HuH-7 (cell line): ENCODE data around the gene INTU.
A peak's percentile ranks its signal among the peaks of the same experiment; 100 is the strongest.
"Not testable (repeated sequence)": the region's sequence is repeated elsewhere in the genome, so short reads cannot be mapped to it uniquely, and the experiment has no call there.

Experiments
- DNase-seq: peaks from one replicate; pipeline ENCODE4 v3.0.0; 2011; ENCODE audit warnings: low spot score

INTU gene

DNA sequence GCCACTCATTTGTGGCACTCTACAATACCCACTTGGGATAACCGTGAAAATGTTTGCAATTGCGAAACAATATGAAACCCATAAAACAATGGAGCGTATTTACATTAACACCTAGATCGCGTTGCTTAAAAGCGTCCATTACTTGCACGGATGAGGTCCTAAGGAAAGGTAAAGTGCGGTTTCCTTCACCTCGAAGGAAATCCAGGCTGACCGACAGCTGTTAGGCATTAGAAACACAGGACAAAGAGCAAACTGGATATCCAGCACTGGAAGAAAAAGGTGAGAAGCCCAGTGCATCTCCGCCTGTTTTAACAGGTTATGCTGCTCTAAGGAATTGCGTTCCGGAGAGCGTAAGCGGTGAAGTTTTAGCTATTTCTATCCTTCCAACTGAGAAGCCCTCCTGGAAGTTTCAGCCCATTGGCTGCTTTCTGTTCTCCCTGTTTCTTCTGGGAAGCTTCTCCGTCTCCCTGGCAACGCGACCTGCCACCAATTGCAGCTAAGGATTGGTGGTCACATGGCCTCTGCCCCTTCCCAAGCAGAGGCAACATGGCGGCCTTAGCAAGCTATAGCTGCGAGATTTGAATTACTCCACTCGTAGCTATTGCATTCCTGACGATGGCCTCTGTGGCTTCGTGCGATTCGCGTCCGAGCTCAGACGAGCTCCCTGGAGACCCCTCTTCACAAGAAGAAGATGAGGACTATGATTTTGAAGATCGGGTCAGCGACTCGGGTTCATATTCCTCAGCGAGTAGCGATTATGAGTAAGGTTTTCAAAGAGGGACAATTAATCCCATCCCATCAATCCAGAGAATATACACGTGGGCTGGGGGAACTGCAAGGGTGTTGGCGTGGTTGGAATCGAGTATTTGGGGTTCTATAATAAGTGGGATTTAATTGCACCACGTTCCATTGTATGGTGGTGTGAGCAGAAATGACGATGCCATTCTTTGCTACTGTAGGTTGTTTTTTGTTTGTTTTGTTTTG lies at the start of gene INTU:
TSS of gene INTU (plus strand) at position 538 of the 984 bp plus-strand sequence. CDS start at position 616, 78 bp downstream.
- peak; percentile 71 for DNase-seq

GRCh38 chr4:127586496-127586895 lies 46.3 kb upstream of the INTU start:
- not testable (repeated sequence) for DNase-seq

DNA sequence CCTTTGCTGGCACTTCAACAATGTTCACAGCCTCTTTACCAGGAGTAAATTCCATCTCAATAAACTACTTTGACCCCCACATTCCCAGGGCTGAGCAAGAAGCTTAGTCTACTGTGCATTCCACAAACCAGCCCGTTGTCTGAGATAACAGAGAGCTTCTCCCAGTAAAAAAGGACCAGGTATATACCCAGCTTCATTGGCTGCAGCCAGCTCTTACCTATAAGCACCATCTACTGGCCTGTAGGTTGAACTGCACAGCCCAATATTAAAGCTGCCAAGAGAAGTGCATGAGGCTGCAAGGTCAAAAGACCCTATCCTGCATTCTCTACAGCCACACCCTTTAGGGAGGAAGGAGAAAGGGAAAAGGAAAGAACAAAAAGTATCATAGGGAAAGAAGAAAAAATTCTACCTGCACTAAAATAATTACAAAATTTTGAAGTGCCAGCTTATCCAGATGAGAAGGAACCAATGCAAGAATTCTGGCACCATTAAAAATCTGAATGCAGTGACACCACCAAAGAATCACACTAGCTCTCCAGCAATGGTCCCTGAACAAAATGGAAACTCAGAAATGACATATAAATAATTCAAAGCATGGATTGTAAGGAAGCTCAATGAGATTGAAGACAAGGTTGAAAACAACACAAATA lies 45.7 kb upstream of the INTU start:
- peak; percentile 12 for DNase-seq

GRCh38 chr4:127589153-127589552 lies 43.6 kb upstream of the INTU start:
- not testable (repeated sequence) for DNase-seq

DNA sequence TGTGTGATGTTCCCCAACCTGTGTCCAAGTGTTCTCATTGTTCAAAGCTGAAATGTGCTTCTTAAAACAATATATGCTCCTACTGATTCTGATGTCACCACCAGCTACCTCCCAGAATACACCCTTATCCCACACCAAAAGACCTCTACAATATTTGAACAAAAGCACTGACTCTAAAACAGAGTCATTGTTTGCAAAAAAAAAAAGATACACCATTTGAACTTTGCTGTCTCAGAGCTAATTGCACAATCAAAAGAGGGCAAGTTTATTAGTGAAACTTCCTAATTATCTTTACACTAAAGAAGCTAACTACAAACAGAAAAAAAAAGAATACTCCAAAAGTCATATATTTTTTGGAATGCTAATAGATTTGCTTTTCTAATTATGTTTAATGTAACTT lies 34.1 kb upstream of the INTU start:
- DNase-seq, result no peak

GRCh38 chr4:127601029-127601428 lies 31.7 kb upstream of the INTU start:
- no peak for DNase-seq

- DNase-seq, result no peak
Observed at GRCh38 chr4:127604949-127605709, 27.6 kb upstream of the INTU start.

- no peak for DNase-seq
Observed at GRCh38 chr4:127606823-127607222, 25.9 kb upstream of the INTU start.

- no peak for DNase-seq
Observed at GRCh38 chr4:127609484-127609883, 23.3 kb upstream of the INTU start.

DNA sequence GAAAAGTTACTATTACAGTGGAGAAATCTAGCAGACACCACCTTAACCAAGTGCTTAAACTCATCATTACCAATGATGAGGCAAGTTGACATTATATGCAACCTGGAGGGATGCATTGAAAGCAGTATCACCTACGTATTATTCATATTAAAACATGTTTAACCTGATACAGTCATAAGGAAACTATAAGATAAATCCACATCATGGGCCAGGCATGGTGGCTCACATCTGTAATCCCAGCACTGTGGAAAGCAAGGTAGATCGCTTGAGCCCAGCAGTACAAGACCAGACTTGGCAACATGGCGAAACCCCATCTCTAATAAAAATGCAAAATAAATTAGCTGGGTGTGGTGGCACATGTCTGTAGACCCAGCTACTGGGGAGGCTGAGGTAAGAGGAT lies 22.3 kb upstream of the INTU start:
- no peak for DNase-seq

DNA sequence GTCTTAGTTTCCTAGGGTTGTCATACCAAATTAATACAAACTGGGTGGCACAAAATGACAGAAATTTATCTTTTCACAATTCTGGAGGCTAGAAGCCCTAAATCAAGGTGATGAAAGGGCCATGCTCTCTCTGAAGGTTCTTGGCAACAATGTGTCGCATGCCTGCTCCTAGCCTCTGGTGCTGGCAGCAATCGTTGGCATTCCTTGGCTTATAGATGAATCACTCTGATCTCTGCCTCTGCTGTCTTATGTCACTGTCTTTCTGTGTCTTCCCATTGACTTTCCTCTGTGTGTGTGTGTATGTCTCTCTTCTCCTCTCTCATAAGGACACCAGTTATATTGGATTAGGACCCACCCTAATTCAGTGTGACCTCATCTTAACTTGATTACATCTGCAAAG lies 15.9 kb upstream of the INTU start:
- no peak for DNase-seq

- DNase-seq, result no peak
Observed at GRCh38 chr4:127618427-127618826, 14.3 kb upstream of the INTU start.

GRCh38 chr4:127622621-127622920 lies 10.2 kb upstream of the INTU start:
- DNase-seq, result no peak

- peak; percentile 50 for DNase-seq
Observed at GRCh38 chr4:127622921-127623796, 9.6 kb upstream of the INTU start.

DNA sequence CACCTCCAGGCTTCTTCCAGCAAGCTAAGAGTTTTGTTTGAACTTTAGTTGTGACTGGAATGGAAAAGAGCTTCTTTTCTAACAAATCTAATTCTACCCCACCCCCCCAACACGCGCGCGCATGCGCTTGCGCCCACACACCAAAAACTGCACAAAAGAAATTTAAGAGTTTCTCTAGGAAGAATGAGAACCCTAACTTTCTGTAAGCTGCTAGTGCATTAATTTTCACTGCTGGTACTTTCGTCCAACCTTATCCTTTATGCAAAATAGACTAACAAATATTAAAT lies 9.0 kb upstream of the INTU start:
- DNase-seq, result no peak

DNA sequence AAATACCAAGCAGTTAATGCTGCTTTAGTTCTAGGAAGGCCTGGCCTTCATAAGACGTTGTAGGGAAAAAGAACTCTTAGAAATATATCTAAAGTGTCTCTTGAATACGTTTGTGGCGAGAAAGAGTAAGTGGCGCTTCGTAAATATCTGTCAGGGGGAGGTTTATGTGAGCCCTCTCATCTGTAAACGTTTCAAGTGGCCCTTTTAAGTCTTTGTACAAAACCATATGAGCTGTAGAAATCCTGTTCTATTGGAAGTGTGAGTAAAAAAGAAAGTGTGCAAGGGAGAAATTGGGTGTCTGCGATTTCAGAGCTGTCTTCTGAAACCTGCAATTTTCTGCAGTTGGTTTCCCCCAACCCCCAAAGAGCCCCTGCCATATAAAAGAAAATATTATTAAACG lies 8.6 kb upstream of the INTU start:
- no peak for DNase-seq

DNA sequence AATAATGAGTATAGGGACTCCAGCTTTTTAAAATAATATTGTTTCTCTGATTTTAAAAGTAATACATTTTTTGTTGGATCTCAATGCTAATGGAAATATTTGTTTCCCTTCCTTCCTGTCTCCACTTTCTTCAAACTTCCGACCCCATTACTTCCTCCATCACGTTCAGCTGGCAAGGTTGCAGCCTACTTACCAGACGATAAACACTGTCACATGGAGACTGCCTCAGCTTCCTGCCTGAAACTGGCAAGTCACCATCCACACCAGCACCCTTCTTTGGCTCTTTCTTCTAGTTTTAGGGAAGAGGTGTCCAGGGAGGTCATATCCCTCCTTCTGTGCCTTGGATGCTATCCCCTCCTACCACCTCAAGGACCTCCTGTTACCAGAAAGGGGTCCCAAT lies 3.4 kb upstream of the INTU start:
- no peak for DNase-seq

DNA sequence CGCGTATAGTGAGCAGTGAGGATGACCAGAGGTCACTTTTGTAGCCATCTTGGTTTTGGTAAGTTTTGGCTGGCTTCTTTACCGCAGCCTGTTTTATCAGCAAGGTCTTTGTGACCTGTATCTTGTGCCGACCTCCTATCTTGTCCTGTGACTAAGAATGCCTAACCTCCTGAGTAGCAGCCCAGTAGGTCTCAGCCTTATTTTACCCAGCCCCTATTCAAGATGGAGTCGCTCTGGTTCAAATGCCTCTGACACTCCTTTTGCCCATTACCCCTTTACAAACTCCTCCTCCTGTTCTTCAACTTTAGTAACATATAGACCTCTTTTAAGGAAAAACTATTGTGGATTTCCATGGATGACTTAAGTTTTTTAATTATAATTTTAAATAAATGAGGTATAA lies 2.6 kb upstream of the INTU start:
- no peak for DNase-seq

DNA sequence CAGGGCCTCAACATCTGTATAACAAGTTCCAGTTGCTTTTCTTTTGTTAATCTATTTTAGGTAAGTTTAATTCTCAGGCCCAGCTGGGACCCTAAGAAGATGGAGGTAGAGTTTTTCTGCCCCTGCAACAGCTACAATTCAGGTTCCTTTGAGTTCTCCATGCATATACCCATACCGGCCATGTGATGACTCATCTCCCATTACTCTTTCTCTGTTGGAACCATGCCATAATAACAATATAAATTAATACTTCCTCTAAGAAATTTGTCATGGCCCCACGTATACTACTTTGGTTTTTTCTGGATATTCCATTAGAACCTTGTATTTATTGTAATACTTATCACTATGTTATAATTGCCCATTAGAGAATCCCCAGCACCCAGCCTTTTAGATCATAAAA lies 1.3 kb upstream of the INTU start:
- DNase-seq, result no peak

DNA sequence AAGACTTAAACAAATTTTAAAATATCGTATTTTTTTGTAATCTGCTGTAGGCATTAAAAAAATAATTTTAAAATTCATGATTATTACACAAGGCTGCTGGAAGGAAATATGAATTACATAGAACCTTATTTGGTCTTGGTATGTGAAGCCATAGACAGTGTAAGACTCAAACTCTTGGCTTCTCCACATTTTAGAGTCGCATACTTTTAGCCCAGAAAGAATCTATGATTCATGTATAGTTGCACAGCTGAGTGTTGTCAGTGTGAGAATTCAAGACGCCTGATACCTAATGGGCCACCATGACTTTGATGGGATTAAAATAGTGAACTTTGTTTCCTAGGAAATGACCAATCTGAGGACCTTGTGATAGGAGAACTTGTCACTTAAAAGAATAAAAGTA lies 1.4 kb downstream of the INTU start:
- DNase-seq, result no peak

DNA sequence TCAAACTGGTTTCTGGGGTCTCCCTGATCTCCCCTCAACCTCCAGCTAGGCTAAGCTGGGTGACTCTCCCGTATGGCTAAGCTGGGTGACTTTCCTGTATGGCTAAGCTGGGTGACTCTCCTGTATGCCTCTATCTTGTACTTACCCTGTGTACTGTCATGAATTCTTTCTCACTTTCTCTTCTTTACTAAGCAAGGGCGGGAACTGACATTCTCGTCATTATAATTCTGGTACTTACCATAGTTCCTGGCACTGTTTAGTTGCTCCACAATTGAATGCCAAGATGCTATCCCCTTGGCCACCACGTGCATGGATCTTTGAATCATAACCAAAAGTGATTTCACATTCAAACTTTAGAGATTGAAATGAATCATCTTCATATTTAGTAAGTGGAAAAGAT lies 8.8 kb downstream of the INTU start:
- DNase-seq, result no peak

GRCh38 chr4:127642169-127642568 lies 9.4 kb downstream of the INTU start:
- no peak for DNase-seq
